Testis (tissue), 2 donors: ENCODE measurements around the gene CCL24.
"Not testable (repeated sequence)": the region's sequence is repeated elsewhere in the genome, so short reads cannot be mapped to it uniquely, and the experiment has no call there.

ENCODE experiments used
- CTCF ChIP-seq, 3 experiments: fragments of 450-650 bp in 2 of 3; fragments of 200-600 bp in 1 of 3; sonication (generic) in 1 of 3; IDR thresholded peaks; one replicate each; pipeline ENCODE4 v1.5.1; 2016 to 2019; ENCODE audit warnings: antibody characterized with exemption in 3 of 3, mild to moderate bottlenecking in 2 of 3, moderate library complexity in 1 of 3
- POLR2A ChIP-seq: fragments of 450-650 bp; IDR thresholded peaks from one replicate; pipeline ENCODE4 v1.6.1; 2017; ENCODE audit warnings: antibody characterized with exemption, mild to moderate bottlenecking, moderate library complexity

- TF ChIP-seq POLR2A; CTCF (IDR thresholded peaks at IDR 0.05): not testable (repeated sequence)
These were observed 25.3 kb downstream of the CCL24 start for GRCh38 chr7:75788154-75788847.
